ENCODE measurements around the gene RBM14.
A peak's percentile ranks its signal among the peaks of the same experiment; 100 is the strongest.

Gene RBM14

GRCh38 chr11:66595245-66595904, 21.1 kb upstream of the RBM14 start:
- no peak for TF ChIP-seq EZH2phosphoT487 (IDR thresholded peaks at IDR 0.05; ENCODE audit: borderline replicate concordance, low read length)
- TF ChIP-seq CTCF (IDR thresholded peaks at IDR 0.05; ENCODE audit: low read depth, low read length, poor library complexity, severe bottlenecking), result no peak
- Histone ChIP-seq H3K27me3 (ENCODE audit: control insufficient read depth, low read length) (0 out of 2 replicates have a peak, but pooled peaks cover 4% of the 10 kb centered on the region), H4K20me1 (ENCODE audit: control insufficient read depth, insufficient read depth, low read depth, low read length) (no peaks in the 10 kb centered on the region), H3K4me3 (ENCODE audit: low read length) (no peak overlapping the region), H3K36me3 (ENCODE audit: control insufficient read depth, low read length) (peaks cover 13% of the 10 kb centered on the region), H3K9me2 (replicated peaks; ENCODE audit: control insufficient read depth, low read length) (no peaks in the 10 kb centered on the region), H3K4me2 (ENCODE audit: low read length) (0 out of 2 replicates have a peak overlapping the region, but pooled peaks have one; percentile 4), H3F3A (ENCODE audit: control insufficient read depth, insufficient read depth) (no peaks in the 10 kb centered on the region), H3K4me1 (ENCODE audit: control insufficient read depth, low read length) (peaks cover 36% of the 10 kb centered on the region), H3K27ac (ENCODE audit: low read depth, low read length) (no peak overlapping the region), H3K79me2 (ENCODE audit: control insufficient read depth, low read length) (peaks cover 20% of the 10 kb centered on the region), H3K9me3 (ENCODE audit: control insufficient read depth, insufficient read depth, low read length) (no peaks in the 10 kb centered on the region)

GRCh38 chr11:66598993-66599392, 17.4 kb upstream of the RBM14 start:
- Histone ChIP-seq H3K79me2 (ENCODE audit: control insufficient read depth, low read length) (peaks cover 10% of the 10 kb centered on the region), H3K4me1 (ENCODE audit: control insufficient read depth, low read length) (peaks cover 31% of the 10 kb centered on the region), H3K4me3 (ENCODE audit: low read length) (no peak overlapping the region), H3K27me3 (ENCODE audit: control insufficient read depth, low read length) (no peaks in the 10 kb centered on the region), H3K4me2 (ENCODE audit: low read length) (no peak overlapping the region), H3K36me3 (ENCODE audit: control insufficient read depth, low read length) (peaks cover 21% of the 10 kb centered on the region), H3K9me3 (ENCODE audit: control insufficient read depth, insufficient read depth, low read length) (no peaks in the 10 kb centered on the region), H3K27ac (ENCODE audit: low read depth, low read length) (no peak overlapping the region), H4K20me1 (ENCODE audit: control insufficient read depth, insufficient read depth, low read depth, low read length) (no peaks in the 10 kb centered on the region), H3F3A (ENCODE audit: control insufficient read depth, insufficient read depth) (no peaks in the 10 kb centered on the region), H3K9me2 (replicated peaks; ENCODE audit: control insufficient read depth, low read length) (no peaks in the 10 kb centered on the region)
- TF ChIP-seq CTCF (IDR thresholded peaks at IDR 0.05; ENCODE audit: low read depth, low read length, poor library complexity, severe bottlenecking) (no peak), EZH2phosphoT487 (IDR thresholded peaks at IDR 0.05; ENCODE audit: borderline replicate concordance, low read length) (no peak)

GRCh38 chr11:66600219-66600618, 16.2 kb upstream of the RBM14 start:
- TF ChIP-seq EZH2phosphoT487 (IDR thresholded peaks at IDR 0.05; ENCODE audit: borderline replicate concordance, low read length) (no peak), CTCF (IDR thresholded peaks at IDR 0.05; ENCODE audit: low read depth, low read length, poor library complexity, severe bottlenecking) (no peak)
- peaks cover 21% of the 10 kb centered on the region for H3K36me3 ChIP-seq (ENCODE audit: control insufficient read depth, low read length)

More at GRCh38 chr11:66600219-66600618, 16.2 kb upstream of the RBM14 start:
- peak overlapping the region; percentile 8; the same call in 1 of the 2 replicates for H3K4me3 ChIP-seq (ENCODE audit: low read length)
- no peaks in the 10 kb centered on the region for H3K9me3 ChIP-seq (ENCODE audit: control insufficient read depth, insufficient read depth, low read length)
- no peaks in the 10 kb centered on the region for H3K27me3 ChIP-seq (ENCODE audit: control insufficient read depth, low read length)
- peaks cover 6% of the 10 kb centered on the region for H3K79me2 ChIP-seq (ENCODE audit: control insufficient read depth, low read length)
- peaks cover 26% of the 10 kb centered on the region for H3K4me1 ChIP-seq (ENCODE audit: control insufficient read depth, low read length)
- peak overlapping the region; percentile 37 for H3K4me2 ChIP-seq (ENCODE audit: low read length)
- no peaks in the 10 kb centered on the region for H3F3A ChIP-seq (ENCODE audit: control insufficient read depth, insufficient read depth)
- no peak overlapping the region; the same call in 1 of the 2 replicates for H3K27ac ChIP-seq (ENCODE audit: low read depth, low read length)
- H3K9me2 ChIP-seq (replicated peaks; ENCODE audit: control insufficient read depth, low read length), result no peaks in the 10 kb centered on the region
- no peaks in the 10 kb centered on the region for H4K20me1 ChIP-seq (ENCODE audit: control insufficient read depth, insufficient read depth, low read depth, low read length)

All from DOHH2 (cell line).